Astrocyte (in vitro differentiated cells and primary cell): ENCODE results near the gene BATF3.

Source experiments
- EZH2 ChIP-seq: IDR thresholded peaks from 2 replicates; pipeline ENCODE4 v1.6.1; 2012; ENCODE audit warnings: mild to moderate bottlenecking, low read length, inconsistent platforms; ENCODE audit not compliant: insufficient read depth
- TF ChIP-seq, protein P1 (sequence below): IDR thresholded peaks from 2 replicates; pipeline ENCODE4 v1.5.1; 2011; ENCODE audit warnings: low read depth, mild to moderate bottlenecking, inconsistent platforms, low read length, moderate library complexity; ENCODE audit not compliant: insufficient read depth

DNA sequence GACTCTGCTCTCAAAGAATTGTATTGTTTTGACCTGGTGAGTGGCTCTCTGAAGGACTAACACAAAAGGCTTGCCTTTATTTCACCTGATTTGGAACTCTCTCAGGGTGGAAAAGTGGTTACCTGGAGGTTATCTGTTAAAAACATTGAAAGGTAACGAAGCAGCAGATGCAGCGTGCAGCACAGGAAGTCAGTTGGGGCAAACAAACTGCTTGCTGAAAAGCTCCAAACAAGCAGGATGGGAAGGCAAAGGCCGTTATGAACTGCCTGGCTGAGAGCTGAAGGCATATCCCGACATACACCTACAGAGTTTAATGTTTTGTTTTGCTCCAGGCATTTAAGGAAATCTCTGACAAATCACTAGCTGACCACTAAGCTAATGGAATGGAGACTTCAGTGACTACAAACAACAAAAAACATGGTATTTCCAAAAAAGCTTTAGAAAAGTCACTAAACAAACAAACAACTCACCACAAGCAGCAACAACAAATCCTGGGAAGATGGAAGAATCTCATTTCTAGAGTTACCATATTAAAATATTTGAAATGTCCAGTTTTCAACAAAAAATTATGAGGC, 44.3 kb upstream of the BATF3 start:
- TF ChIP-seq, protein P1, sequence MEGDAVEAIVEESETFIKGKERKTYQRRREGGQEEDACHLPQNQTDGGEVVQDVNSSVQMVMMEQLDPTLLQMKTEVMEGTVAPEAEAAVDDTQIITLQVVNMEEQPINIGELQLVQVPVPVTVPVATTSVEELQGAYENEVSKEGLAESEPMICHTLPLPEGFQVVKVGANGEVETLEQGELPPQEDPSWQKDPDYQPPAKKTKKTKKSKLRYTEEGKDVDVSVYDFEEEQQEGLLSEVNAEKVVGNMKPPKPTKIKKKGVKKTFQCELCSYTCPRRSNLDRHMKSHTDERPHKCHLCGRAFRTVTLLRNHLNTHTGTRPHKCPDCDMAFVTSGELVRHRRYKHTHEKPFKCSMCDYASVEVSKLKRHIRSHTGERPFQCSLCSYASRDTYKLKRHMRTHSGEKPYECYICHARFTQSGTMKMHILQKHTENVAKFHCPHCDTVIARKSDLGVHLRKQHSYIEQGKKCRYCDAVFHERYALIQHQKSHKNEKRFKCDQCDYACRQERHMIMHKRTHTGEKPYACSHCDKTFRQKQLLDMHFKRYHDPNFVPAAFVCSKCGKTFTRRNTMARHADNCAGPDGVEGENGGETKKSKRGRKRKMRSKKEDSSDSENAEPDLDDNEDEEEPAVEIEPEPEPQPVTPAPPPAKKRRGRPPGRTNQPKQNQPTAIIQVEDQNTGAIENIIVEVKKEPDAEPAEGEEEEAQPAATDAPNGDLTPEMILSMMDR = no peak
- TF ChIP-seq EZH2 = no peak
